ENCODE data around the gene FRZB.
"Not testable (repeated sequence)": the region's sequence is repeated elsewhere in the genome, so short reads cannot be mapped to it uniquely, and the experiment has no call there.

The FRZB gene, protein sequence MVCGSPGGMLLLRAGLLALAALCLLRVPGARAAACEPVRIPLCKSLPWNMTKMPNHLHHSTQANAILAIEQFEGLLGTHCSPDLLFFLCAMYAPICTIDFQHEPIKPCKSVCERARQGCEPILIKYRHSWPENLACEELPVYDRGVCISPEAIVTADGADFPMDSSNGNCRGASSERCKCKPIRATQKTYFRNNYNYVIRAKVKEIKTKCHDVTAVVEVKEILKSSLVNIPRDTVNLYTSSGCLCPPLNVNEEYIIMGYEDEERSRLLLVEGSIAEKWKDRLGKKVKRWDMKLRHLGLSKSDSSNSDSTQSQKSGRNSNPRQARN

DNA sequence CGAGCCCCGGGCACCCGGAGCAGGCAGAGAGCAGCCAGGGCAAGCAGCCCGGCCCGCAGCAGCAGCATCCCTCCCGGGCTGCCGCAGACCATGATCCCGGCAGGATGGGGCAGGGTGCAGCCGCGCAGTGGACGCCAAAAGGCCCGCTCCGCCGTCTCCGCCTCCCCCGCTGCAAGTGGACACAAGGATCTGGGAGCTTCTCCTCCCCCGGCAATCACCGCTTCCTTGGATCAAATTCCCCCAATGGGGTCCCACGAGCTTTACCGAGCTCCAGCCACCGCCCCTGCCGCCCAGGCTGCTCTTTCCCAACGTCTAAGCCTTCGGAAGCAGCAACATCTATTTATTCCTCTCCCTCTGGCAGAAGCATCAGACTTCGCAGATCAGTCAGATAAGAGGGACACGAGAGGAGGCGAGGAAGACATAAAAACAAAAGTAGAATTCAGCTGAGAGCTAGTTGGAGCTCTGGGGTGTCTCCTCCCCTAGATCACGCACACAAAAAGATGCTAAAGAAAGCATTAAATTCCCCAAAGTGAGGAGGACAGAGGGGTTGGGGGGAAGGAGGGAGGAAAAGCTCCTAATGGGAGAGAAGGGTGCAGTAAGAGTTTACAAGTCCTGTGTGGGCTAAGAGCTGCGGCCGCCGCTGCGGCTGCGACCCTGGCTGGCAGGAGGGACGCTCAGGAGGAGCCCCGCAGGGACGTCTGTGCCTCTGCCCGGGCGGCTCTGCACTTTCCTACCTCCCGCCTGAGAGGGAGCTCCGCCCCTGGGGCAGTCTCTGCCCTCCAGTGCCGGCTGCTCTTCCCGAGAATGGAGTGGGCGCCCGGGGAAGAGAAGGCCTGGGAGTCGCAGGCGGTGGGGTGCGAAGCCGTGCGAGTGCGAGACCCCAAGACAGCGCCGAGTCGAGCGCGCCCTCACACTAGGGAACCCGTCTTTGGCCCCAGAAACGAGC lies at the start of gene FRZB:
Gene FRZB, minus strand, starts transcription at position 177 of the 946 bp plus-strand sequence. Its CDS starts 85 bp downstream, at position 92.
- no peak for DNase-seq (ENCODE audit: low read depth in 2 of 2)

- no peak for DNase-seq (ENCODE audit: low read depth in 2 of 2)
These were observed 49.2 kb upstream of the FRZB start for GRCh38 chr2:182915369-182916326.

DNA sequence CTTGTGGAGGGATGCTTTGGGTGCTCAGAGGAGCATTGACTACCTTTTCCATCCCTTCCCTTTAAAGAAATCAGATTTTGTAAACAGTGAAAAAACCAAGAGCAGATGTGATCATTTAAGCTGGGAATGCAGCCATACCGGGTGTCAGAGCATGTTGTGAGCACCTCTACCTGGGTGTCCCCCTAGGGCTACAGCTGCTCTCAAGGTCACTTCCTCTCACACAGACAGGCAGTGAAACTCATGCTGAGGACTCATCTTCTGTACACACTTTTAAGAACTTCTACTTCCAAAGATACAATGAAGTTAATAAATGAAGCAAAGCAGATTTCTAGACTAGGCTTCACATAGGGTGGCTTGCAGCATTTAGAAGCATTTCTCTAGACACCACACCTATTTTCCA lies 48.4 kb upstream of the FRZB start:
- DNase-seq (ENCODE audit: low read depth in 2 of 2) = no peak

DNA sequence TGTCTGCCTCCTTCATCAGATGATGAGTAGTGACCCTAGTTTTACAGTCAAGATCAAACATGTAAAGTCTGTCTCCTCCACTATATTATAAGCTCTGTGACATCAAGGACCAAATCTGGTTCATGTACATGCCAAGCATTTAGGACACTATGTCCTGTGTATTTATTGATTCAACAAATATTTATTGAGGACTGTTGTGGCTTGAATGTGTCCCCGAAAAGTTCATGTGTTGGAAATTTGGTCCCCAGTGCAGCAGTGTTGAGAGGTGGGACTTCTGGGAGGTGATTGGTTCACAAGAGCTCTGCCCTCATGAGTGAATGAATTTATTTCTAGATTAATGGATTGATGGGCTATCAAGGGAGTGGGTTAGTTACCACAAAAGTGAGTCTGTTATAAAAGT lies 46.6 kb upstream of the FRZB start:
- DNase-seq (ENCODE audit: low read depth in 2 of 2) = no peak

GRCh38 chr2:182912518-182912915 lies 46.1 kb upstream of the FRZB start:
- DNase-seq (ENCODE audit: low read depth in 2 of 2) = no peak

DNA sequence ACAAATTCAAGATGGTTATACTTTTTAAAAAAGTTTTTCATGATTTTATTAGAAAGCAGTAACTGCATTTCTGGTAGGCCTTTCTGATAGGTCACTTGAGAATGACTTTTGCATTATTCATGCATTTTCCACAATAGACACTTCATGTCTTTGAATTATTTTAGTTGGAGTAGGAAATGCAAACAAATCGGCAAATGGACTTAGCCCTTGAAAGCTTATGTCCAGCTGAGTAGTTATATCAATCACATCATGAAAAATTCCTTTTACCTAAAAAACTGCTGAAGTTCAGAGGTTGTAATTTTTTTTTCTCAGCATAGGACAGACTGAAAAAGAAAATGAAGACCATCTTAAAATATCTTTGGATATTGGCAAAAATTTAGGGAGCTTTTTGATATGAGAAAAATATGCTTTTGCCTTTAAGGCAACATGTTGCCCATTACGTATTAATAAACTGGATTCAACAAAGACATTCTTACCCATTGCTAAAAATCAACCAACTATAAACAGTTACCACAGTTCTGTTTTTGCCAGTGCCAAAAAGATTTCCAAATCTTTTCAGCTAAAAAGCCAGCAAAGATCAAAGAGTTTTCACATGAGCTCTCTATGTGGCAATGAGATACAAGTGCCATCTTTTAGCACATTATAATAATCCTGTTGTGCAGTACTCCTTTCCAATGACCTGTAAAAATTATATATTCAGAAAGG lies 45.5 kb upstream of the FRZB start:
- DNase-seq (ENCODE audit: low read depth in 2 of 2) = no peak

- no peak for DNase-seq (ENCODE audit: low read depth in 2 of 2)
These were observed 44.5 kb upstream of the FRZB start for GRCh38 chr2:182910965-182911364.

DNA sequence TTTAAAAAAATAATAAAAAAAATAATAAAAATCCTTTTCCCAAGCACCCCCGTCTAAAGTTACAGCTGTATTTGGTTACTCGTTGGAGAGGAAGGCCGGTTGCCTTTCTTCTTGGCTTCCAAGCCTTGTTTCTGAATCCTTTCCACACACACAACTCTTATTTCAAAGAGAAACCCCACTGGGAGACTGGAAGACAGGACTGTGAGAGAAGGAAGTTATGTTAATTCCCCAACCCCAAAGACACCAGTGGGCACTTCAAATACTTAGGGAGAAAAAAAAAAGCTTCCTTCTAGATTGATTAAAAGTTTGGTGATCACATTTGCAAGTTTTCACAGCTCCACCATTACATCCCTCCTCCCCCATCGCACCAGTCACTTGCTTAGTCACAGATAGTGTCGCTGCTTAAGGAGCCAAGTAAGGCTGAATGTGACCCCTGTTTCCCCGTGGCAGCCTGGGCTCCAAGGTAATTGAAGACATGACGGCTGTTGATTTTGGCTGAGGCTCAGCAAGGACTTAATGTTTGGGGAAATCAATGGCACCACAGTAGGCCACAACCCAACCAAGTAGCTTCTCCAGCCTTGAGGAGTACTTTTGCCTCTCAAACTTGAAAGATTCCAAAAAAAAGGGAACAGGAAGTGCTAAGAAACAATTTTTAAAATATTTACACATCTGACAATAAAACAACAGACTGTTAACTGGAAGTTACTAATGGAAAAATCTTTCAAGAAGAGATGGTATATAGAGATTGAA lies 40.8 kb upstream of the FRZB start:
- no peak for DNase-seq (ENCODE audit: low read depth in 2 of 2)

DNA sequence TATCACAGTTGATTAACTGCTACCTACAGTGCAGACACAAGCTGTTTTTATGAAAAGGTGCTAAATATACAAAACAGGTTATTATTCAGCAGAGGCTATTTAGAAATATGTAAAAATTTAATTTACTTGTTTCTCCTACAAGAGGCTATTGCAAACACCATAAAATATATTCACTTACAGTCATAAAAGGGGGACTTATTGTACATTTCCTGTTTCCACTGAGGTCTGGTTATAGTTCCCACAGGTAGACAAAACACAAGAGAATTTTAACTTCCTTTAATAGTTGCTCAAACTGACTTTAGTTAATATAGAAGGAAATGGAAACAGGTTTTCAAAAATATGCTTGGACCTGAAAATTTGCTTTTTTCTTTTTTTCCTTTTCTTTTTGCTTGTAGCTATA lies 40.0 kb upstream of the FRZB start:
- no peak for DNase-seq (ENCODE audit: low read depth in 2 of 2)

DNA sequence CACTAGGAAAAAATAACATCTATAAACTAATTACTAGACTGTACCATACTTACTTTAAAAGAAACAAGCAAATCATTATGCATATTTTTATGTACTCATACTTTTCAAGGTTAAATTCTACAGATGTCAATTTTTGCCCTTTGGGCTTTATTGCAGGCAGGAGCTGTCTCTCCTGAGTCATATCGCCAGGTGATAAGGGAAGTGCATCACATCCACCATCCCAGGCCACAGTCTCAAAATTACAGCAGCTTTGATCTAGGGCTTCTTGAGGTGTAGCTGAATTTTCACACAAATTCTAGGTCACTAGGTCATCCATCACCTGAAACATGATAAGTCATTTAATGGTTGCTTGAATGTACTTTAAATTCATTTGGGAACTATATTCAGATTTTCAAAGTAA lies 38.4 kb upstream of the FRZB start:
- no peak for DNase-seq (ENCODE audit: low read depth in 2 of 2)

DNA sequence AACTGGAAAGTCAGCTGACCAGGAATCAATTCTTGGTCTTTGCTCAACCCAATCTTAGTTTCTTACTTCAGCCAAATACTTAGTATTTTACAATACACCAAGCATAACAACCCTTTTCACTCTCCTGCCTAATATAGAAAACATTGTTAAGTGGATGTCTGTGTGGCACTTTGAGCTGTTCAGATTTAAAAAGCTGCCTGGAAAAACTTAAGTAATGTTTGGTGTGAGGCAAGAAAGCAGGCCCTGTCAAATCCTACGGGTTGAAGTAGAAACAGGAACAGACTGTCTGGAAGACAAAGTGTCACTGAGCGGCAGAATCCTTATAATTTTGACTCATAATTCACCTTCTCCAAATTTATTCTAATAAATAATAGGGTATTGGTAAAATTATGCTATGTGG lies 37.1 kb upstream of the FRZB start:
- DNase-seq (ENCODE audit: low read depth in 2 of 2) = no peak

DNA sequence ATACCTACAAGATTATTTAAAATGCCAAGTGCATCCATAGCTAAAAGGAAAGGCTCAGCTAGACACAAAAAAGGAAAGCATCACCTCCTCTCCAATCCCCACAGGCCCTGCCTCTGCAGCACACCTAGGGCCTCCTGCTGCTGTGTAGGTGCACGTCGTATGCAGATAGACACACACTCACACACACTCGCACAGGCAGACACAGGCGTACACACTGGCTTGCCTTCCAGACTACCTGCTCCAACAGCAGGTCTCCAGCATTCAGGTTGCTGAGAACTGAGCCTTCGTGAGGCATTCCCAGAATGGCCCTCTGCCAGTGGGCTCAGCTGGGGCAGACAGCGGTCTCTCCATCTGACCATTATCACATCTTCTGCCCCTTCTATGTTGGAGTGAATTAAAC lies 35.3 kb upstream of the FRZB start:
- DNase-seq (ENCODE audit: low read depth in 2 of 2) = no peak

GRCh38 chr2:182898718-182899117 lies 32.3 kb upstream of the FRZB start:
- no peak for DNase-seq (ENCODE audit: low read depth in 2 of 2)

GRCh38 chr2:182897137-182897536 lies 30.7 kb upstream of the FRZB start:
- DNase-seq (ENCODE audit: low read depth in 2 of 2) = no peak

GRCh38 chr2:182895798-182896197 lies 29.4 kb upstream of the FRZB start:
- DNase-seq (ENCODE audit: low read depth in 2 of 2) = no peak

- DNase-seq (ENCODE audit: low read depth in 2 of 2) = no peak
These were observed 28.7 kb upstream of the FRZB start for GRCh38 chr2:182895169-182895568.

- no peak for DNase-seq (ENCODE audit: low read depth in 2 of 2)
These were observed 27.7 kb upstream of the FRZB start for GRCh38 chr2:182894174-182894573.

GRCh38 chr2:182893666-182894065 lies 27.2 kb upstream of the FRZB start:
- no peak for DNase-seq (ENCODE audit: low read depth in 2 of 2)

DNA sequence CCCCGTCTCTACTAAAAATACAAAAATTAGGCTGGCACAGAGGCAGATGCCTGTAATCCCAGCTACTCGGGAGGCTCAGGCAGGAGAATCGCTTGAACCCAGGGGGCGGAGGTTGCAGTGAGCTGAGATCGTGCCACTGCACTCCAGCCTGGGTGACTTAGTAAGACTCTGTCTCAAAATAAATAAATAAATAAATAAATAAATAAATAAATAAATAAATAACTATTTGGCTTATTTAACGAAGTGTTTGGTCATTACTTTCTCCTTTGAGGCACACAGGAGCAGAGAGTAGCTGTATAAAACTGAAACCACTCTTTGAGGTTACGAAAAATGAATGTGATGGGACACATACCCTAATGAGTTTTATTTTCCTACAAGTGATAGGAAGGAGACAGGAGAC lies 26.6 kb upstream of the FRZB start:
- DNase-seq (ENCODE audit: low read depth in 2 of 2) = not testable (repeated sequence)

DNA sequence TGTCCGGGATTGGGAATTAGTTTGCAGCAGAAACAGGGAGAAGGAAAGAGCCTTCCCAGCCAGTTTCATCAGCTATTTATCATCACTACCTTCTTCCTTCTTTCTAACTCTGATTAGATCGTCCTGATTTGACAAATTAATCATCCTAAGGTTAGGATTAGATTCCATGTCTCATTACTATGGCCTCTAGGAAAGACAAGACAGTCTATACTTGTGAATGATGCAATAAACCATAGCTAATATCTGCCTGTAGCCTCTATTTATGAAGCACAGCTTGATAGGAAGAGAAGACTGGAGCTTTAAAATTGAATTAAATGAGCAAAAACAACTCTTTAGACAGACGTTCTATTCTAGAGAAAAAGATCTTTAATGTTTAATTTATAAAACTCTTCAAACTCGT lies 25.2 kb upstream of the FRZB start:
- no peak for DNase-seq (ENCODE audit: low read depth in 2 of 2)
